Measurements from ENCODE around the gene NAP1L4.

DNA sequence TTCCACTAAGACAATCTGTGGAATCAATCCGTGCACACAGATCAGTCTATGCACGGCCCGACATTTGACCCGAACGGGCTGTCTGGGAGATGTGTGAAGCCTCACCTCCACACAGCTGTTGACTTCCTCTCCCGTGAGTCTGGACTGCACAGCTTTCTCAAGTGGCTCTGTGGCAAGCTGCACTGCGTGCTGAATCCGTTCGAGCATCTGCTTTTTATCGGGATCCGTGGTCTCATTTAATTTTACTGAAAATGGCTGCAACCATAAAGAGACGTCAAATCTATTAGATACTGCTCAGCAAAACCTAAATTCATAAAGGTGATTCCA is 45.8 kb upstream of the NAP1L4 start:
- TF ChIP-seq CREB1 (IDR thresholded peaks at IDR 0.05; ENCODE audit: low read depth) (no peak), CEBPB (IDR thresholded peaks at IDR 0.05) (no peak), FOXM1 (IDR thresholded peaks at IDR 0.05; ENCODE audit: borderline replicate concordance, low read depth) (no peak), TAF1 (IDR thresholded peaks at IDR 0.05; ENCODE audit: low read depth) (no peak), YY1 (IDR thresholded peaks at IDR 0.05; ENCODE audit: low read depth) (no peak), EP300 (IDR thresholded peaks at IDR 0.05; ENCODE audit: borderline replicate concordance) (no peak), RAD21 (IDR thresholded peaks at IDR 0.05; ENCODE audit: low read depth) (no peak), EGR1 (IDR thresholded peaks at IDR 0.05) (no peak), ZBTB7A (IDR thresholded peaks at IDR 0.05; ENCODE audit: low read depth) (no peak), MAX (IDR thresholded peaks at IDR 0.05) (no peak), TCF12 (IDR thresholded peaks at IDR 0.05; ENCODE audit: low read depth) (no peak)
- TF ChIP-seq, protein P1, sequence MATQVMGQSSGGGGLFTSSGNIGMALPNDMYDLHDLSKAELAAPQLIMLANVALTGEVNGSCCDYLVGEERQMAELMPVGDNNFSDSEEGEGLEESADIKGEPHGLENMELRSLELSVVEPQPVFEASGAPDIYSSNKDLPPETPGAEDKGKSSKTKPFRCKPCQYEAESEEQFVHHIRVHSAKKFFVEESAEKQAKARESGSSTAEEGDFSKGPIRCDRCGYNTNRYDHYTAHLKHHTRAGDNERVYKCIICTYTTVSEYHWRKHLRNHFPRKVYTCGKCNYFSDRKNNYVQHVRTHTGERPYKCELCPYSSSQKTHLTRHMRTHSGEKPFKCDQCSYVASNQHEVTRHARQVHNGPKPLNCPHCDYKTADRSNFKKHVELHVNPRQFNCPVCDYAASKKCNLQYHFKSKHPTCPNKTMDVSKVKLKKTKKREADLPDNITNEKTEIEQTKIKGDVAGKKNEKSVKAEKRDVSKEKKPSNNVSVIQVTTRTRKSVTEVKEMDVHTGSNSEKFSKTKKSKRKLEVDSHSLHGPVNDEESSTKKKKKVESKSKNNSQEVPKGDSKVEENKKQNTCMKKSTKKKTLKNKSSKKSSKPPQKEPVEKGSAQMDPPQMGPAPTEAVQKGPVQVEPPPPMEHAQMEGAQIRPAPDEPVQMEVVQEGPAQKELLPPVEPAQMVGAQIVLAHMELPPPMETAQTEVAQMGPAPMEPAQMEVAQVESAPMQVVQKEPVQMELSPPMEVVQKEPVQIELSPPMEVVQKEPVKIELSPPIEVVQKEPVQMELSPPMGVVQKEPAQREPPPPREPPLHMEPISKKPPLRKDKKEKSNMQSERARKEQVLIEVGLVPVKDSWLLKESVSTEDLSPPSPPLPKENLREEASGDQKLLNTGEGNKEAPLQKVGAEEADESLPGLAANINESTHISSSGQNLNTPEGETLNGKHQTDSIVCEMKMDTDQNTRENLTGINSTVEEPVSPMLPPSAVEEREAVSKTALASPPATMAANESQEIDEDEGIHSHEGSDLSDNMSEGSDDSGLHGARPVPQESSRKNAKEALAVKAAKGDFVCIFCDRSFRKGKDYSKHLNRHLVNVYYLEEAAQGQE (IDR thresholded peaks at IDR 0.05; ENCODE audit: low read depth) = no peak
- TF ChIP-seq, protein P2, sequence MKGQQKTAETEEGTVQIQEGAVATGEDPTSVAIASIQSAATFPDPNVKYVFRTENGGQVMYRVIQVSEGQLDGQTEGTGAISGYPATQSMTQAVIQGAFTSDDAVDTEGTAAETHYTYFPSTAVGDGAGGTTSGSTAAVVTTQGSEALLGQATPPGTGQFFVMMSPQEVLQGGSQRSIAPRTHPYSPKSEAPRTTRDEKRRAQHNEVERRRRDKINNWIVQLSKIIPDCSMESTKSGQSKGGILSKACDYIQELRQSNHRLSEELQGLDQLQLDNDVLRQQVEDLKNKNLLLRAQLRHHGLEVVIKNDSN (IDR thresholded peaks at IDR 0.05) = no peak

All from Ishikawa (cell line).